HG02763 (cell line): Measurements from ENCODE around the gene PHF23.

ENCODE experiments used
- ATAC-seq: cut with Tn5 transposase; IDR thresholded peaks from one replicate; pipeline ENCODE4 v1.9.1; 2021; ENCODE audit warnings: mild to moderate bottlenecking, moderate library complexity; ENCODE audit not compliant: unreplicated experiment

The PHF23 gene

GRCh38 chr17:7207120-7208001 lies 31.9 kb downstream of the PHF23 start:
- no peak for ATAC-seq

GRCh38 chr17:7205561-7205960 lies 33.7 kb downstream of the PHF23 start:
- ATAC-seq, result no peak

GRCh38 chr17:7204828-7205461 lies 34.3 kb downstream of the PHF23 start:
- peak; percentile 77 for ATAC-seq

- no peak for ATAC-seq
Measured at GRCh38 chr17:7204336-7204735, 34.9 kb downstream of the PHF23 start.

GRCh38 chr17:7203391-7203790 lies 35.9 kb downstream of the PHF23 start:
- ATAC-seq, result no peak

GRCh38 chr17:7196651-7197401 lies 42.4 kb downstream of the PHF23 start:
- ATAC-seq, result no peak

GRCh38 chr17:7195971-7196370 lies 43.3 kb downstream of the PHF23 start:
- ATAC-seq, result no peak

- ATAC-seq, result no peak
Measured at GRCh38 chr17:7192271-7192937, 46.9 kb downstream of the PHF23 start.

GRCh38 chr17:7191571-7192270 lies 47.5 kb downstream of the PHF23 start:
- ATAC-seq, result no peak

GRCh38 chr17:7191069-7191468 lies 48.2 kb downstream of the PHF23 start:
- ATAC-seq, result no peak

GRCh38 chr17:7190276-7190917 lies 48.9 kb downstream of the PHF23 start:
- ATAC-seq, result no peak

GRCh38 chr17:7186241-7186640 lies 53.0 kb downstream of the PHF23 start:
- no peak for ATAC-seq
